KMS-11 (cell line): ENCODE data around the gene CHP2.

Experiments used
- H2AFZ ChIP-seq: fragments of 200-600 bp; sonication (generic); 2 replicates; pipeline ENCODE4 v1.6.1; 2016; ENCODE audit warnings: antibody characterized with exemption, mixed run types, low read depth
- H3K27ac ChIP-seq: fragments of 200-600 bp; sonication (generic); 2 replicates; pipeline ENCODE4 v1.6.1; 2016; ENCODE audit warnings: mild to moderate bottlenecking, mixed run types
- H3K27me3 ChIP-seq: fragments of 200-600 bp; sonication (generic); 2 replicates; pipeline ENCODE4 v1.6.1; 2017; ENCODE audit warnings: mild to moderate bottlenecking, low read depth, mixed run types, moderate library complexity; ENCODE audit not compliant: insufficient read depth
- H3K36me3 ChIP-seq: fragments of 200-600 bp; sonication (generic); 2 replicates; pipeline ENCODE4 v1.6.1; 2017; ENCODE audit warnings: mild to moderate bottlenecking, mixed run types; ENCODE audit not compliant: insufficient read depth
- H3K4me1 ChIP-seq: fragments of 200-600 bp; sonication (generic); 2 replicates; pipeline ENCODE4 v1.6.1; 2016; ENCODE audit warnings: mild to moderate bottlenecking, low read depth, mixed run types; ENCODE audit not compliant: poor library complexity, severe bottlenecking
- H3K4me2 ChIP-seq: fragments of 200-600 bp; sonication (generic); 2 replicates; pipeline ENCODE4 v1.7.0; 2016; ENCODE audit warnings: mild to moderate bottlenecking, mixed run types
- H3K4me3 ChIP-seq: fragments of 200-600 bp; sonication (generic); IDR thresholded peaks from 2 replicates; pipeline ENCODE4 v1.6.1; 2017; ENCODE audit warnings: low read depth, low read length, mixed read lengths; ENCODE audit not compliant: insufficient read depth
- H3K79me2 ChIP-seq: fragments of 200-600 bp; sonication (generic); 2 replicates; pipeline ENCODE4 v1.6.1; 2016; ENCODE audit warnings: low read depth, mixed run types; ENCODE audit not compliant: insufficient read depth
- H3K9ac ChIP-seq: fragments of 200-600 bp; sonication (generic); 2 replicates; pipeline ENCODE4 v1.6.1; 2016; ENCODE audit warnings: mild to moderate bottlenecking, mixed run types
- H4K20me1 ChIP-seq: fragments of 200-600 bp; sonication (generic); 2 replicates; pipeline ENCODE4 v1.6.1; 2016; ENCODE audit warnings: mild to moderate bottlenecking, mixed run types; ENCODE audit not compliant: insufficient read depth
- CTCF ChIP-seq: fragments of 200-600 bp; sonication (generic); conservative IDR thresholded peaks from 2 replicates; pipeline ENCODE4 v1.6.1; 2017; ENCODE audit warnings: low read depth, mild to moderate bottlenecking, antibody characterized with exemption, low read length, moderate library complexity, mixed read lengths

The CHP2 gene

GRCh38 chr16:23754594-23755483 is at the start of gene CHP2:
TSS of gene CHP2 (plus strand) at chr16:23755026. CDS start at chr16:23755050, 24 bp downstream.
- no peak within 1 kb of the TSS for H3K9ac ChIP-seq
- no peaks in the 10 kb centered on the region for H3K36me3 ChIP-seq

GRCh38 chr16:23705517-23705902 is 49.3 kb upstream of the CHP2 start:
- Histone ChIP-seq H4K20me1 (no peaks in the 10 kb centered on the region), H3K36me3 (no peaks in the 10 kb centered on the region), H2AFZ (no peak overlapping the region), H3K4me1 (no peaks in the 10 kb centered on the region), H3K4me3 (no peak overlapping the region), H3K4me2 (no peak overlapping the region), H3K9ac (no peak overlapping the region), H3K27me3 (no peaks in the 10 kb centered on the region), H3K27ac (no peak overlapping the region), H3K79me2 (no peaks in the 10 kb centered on the region)
- TF ChIP-seq CTCF: no peak

More at GRCh38 chr16:23754594-23755483, at the start of gene CHP2:
- no peak within 1 kb of the TSS for H3K4me2 ChIP-seq
- H2AFZ ChIP-seq: no peak within 1 kb of the TSS
- no peaks in the 10 kb centered on the region for H4K20me1 ChIP-seq
- H3K4me3 ChIP-seq: no peak within 1 kb of the TSS
- no peak within 1 kb of the TSS for H3K27ac ChIP-seq
- H3K4me1 ChIP-seq: no peaks in the 10 kb centered on the region
- no peaks in the 10 kb centered on the region for H3K79me2 ChIP-seq
- H3K27me3 ChIP-seq: no peaks in the 10 kb centered on the region
- TF ChIP-seq CTCF: no peak

- Histone ChIP-seq H3K4me3 (no peak overlapping the region), H3K36me3 (no peaks in the 10 kb centered on the region), H3K27me3 (no peaks in the 10 kb centered on the region), H3K9ac (no peak overlapping the region), H2AFZ (no peak overlapping the region), H3K4me1 (no peaks in the 10 kb centered on the region), H4K20me1 (no peaks in the 10 kb centered on the region), H3K79me2 (no peaks in the 10 kb centered on the region), H3K4me2 (no peak overlapping the region), H3K27ac (no peak overlapping the region)
- TF ChIP-seq CTCF: no peak
Measured at GRCh38 chr16:23706439-23706838, 48.4 kb upstream of the CHP2 start.

DNA sequence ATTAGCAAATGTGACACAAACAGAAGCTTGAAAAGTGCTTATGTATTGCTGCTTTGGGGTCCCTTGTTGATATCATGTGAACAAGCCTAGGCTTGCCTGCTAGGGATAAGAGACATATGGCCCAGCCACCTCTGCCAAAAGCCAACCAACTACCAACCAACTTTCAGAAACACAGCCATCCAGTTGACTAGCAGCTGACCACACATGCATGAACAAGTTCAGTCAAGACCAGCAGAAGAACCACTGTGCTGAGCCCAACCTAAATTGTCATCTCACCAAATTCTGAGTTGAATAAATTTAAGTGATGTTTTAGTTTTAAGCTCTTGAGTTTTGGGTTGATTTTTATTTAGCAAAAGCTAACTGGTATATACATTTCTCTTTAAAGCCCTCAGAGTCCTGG is 45.3 kb upstream of the CHP2 start:
- no peak overlapping the region for H2AFZ ChIP-seq
- H3K4me1 ChIP-seq: no peaks in the 10 kb centered on the region
- H3K4me3 ChIP-seq: no peak overlapping the region
- no peaks in the 10 kb centered on the region for H4K20me1 ChIP-seq
- H3K27ac ChIP-seq: no peak overlapping the region
- TF ChIP-seq CTCF: no peak
- H3K27me3 ChIP-seq: no peaks in the 10 kb centered on the region
- H3K79me2 ChIP-seq: no peaks in the 10 kb centered on the region
- no peaks in the 10 kb centered on the region for H3K36me3 ChIP-seq
- no peak overlapping the region for H3K9ac ChIP-seq
- no peak overlapping the region for H3K4me2 ChIP-seq
